Hepatocyte (in vitro differentiated cells): ENCODE measurements around the gene SLC25A44. TPM values are rescaled to one million over a fixed set of nuclear protein-coding genes. Genes with fewer than 3 reads are reported as not detected.

Experiments
- DNase-seq: peaks from one replicate; pipeline ENCODE4 v3.0.0-alpha.2; 2016; ENCODE audit warnings: low spot score
- H2AFZ ChIP-seq: fragments of 200-600 bp; sonication (generic); 2 replicates; pipeline ENCODE4 v1.6.0; 2016; ENCODE audit warnings: antibody characterized with exemption, mild to moderate bottlenecking
- H3K27ac ChIP-seq: fragments of 200-600 bp; sonication (generic); 2 replicates; pipeline ENCODE4 v1.5.1; 2016; ENCODE audit warnings: mild to moderate bottlenecking
- H3K27me3 ChIP-seq: fragments of 200-600 bp; sonication (generic); 2 replicates; pipeline ENCODE4 v1.6.1; 2016
- H3K36me3 ChIP-seq: fragments of 200-600 bp; sonication (generic); replicated peaks from 2 replicates; pipeline ENCODE4 v1.5.1; 2016; ENCODE audit warnings: low read depth; ENCODE audit not compliant: insufficient read depth
- H3K4me1 ChIP-seq: fragments of 200-600 bp; sonication (generic); 2 replicates; pipeline ENCODE4 v1.5.1; 2016; ENCODE audit warnings: mild to moderate bottlenecking, moderate library complexity; ENCODE audit not compliant: insufficient read depth
- H3K4me2 ChIP-seq: fragments of 200-600 bp; sonication (generic); 2 replicates; pipeline ENCODE4 v1.6.0; 2016
- H3K4me3 ChIP-seq: fragments of 200-600 bp; sonication (generic); 2 replicates; pipeline ENCODE4 v1.5.1; 2016; ENCODE audit warnings: mild to moderate bottlenecking
- H3K79me2 ChIP-seq: fragments of 200-600 bp; sonication (generic); 2 replicates; pipeline ENCODE4 v1.6.0; 2017; ENCODE audit warnings: mild to moderate bottlenecking
- H3K9me2 ChIP-seq: fragments of 200-600 bp; sonication (generic); replicated peaks from 2 replicates; pipeline ENCODE4 v1.6.0; 2017; ENCODE audit warnings: mild to moderate bottlenecking; ENCODE audit not compliant: insufficient read depth
- H3K9me3 ChIP-seq: fragments of 200-600 bp; sonication (generic); 2 replicates; pipeline ENCODE4 v1.5.1; 2016; ENCODE audit warnings: low read depth, mild to moderate bottlenecking
- H4K20me1 ChIP-seq: fragments of 200-600 bp; sonication (generic); 2 replicates; pipeline ENCODE4 v1.6.0; 2016; ENCODE audit warnings: mild to moderate bottlenecking; ENCODE audit not compliant: insufficient read depth, poor library complexity, severe bottlenecking
- EZH2 ChIP-seq: fragments of 200-600 bp; sonication (generic); IDR thresholded peaks from 2 replicates; pipeline ENCODE4 v1.6.1; 2016; ENCODE audit warnings: antibody characterized with exemption, mild to moderate bottlenecking, borderline replicate concordance
- EZH2phosphoT487 ChIP-seq: fragments of 200-600 bp; sonication (generic); IDR thresholded peaks from one replicate; pipeline ENCODE4 v1.6.1; 2018; ENCODE audit warnings: antibody characterized with exemption, mild to moderate bottlenecking, low read depth, moderate library complexity; ENCODE audit not compliant: unreplicated experiment, severe bottlenecking
- WGBS: methylation state at CpG from one replicate; pipeline ENCODE4 v1.1.6; 2016; ENCODE audit warnings: low lambda C conversion rate; ENCODE audit errors: missing lambda C conversion rate; 5-methylcytosine and 5-hydroxymethylcytosine counted together
- polyA plus RNA-seq: library from polyadenylated mRNA; unstranded; fragments of >200 nt; fragmentation: Nextera tagmentation; extraction: Ambion mirVana; gene quantifications from 2 replicates; pipeline ENCODE4 v1.2.1, GENCODE V29; 2016
- total RNA-seq: library from RNA; depleted of rRNA; stranded (reverse); fragments of >200 nt; gene quantifications from 2 replicates; pipeline ENCODE4 v1.2.3, GENCODE V29; 2014
- TF ChIP-seq, protein P1 (sequence below): fragments of 200-600 bp; sonication (generic); IDR thresholded peaks from 2 replicates; pipeline ENCODE4 v1.5.1; 2016; ENCODE audit warnings: antibody characterized with exemption, mild to moderate bottlenecking; ENCODE audit not compliant: poor library complexity

The SLC25A44 gene
- total and polyA plus RNA-seq, 2 experiments from 2014 or later: 16.9 to 19.3 TPM

DNA sequence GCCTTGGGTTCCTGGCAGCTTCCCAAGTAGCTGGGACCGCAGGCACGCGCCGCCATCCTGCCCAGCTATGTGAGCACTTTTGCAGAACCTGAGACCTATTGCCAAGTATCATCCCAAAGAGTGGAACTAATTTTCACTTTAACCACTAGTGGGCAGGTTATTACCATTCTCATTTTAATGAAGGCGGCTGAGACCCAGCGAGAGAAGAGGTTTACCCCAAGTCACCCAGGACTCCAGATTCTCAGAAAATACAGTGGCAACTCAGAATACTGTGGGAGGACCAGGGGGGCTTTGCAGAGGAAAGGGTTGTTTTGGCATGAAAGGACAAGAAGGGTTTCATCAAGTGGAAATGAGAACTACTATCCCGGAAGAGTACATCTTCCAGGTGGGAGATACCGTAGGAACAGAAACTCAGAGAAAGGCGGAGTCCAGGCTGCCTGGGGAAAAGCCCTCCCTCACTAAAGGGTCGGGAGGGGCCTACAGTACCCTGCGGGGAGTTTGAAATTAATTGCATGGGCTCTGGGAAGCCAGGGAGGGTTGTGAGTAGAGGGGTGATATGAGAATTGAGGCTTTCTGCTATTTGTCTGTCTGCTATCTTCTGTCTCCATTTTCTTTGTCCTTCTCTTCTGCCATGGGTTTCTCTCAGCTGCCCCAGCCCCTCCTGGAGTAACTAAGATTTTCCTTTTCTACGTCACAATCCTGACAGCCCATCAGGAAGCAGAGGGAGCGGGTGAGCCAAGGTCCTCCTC, 47.7 kb upstream of the SLC25A44 start:
- no peaks in the 10 kb centered on the region for H3K27me3 ChIP-seq
- H3K36me3 ChIP-seq: no peaks in the 10 kb centered on the region
- H3K4me1 ChIP-seq: peaks cover 13% of the 10 kb centered on the region
- H3K9me3 ChIP-seq: no peaks in the 10 kb centered on the region
- peak; percentile 84 for DNase-seq
- WGBS: 20% methylated on average over 13 of the region's 13 CpGs
- H3K27ac ChIP-seq: peak overlapping the region; percentile 36
- H3K4me2 ChIP-seq: peak overlapping the region; percentile 70
- H4K20me1 ChIP-seq: no peaks in the 10 kb centered on the region
- TF ChIP-seq EZH2: no peak
- TF ChIP-seq, protein P1, sequence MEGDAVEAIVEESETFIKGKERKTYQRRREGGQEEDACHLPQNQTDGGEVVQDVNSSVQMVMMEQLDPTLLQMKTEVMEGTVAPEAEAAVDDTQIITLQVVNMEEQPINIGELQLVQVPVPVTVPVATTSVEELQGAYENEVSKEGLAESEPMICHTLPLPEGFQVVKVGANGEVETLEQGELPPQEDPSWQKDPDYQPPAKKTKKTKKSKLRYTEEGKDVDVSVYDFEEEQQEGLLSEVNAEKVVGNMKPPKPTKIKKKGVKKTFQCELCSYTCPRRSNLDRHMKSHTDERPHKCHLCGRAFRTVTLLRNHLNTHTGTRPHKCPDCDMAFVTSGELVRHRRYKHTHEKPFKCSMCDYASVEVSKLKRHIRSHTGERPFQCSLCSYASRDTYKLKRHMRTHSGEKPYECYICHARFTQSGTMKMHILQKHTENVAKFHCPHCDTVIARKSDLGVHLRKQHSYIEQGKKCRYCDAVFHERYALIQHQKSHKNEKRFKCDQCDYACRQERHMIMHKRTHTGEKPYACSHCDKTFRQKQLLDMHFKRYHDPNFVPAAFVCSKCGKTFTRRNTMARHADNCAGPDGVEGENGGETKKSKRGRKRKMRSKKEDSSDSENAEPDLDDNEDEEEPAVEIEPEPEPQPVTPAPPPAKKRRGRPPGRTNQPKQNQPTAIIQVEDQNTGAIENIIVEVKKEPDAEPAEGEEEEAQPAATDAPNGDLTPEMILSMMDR: peak; percentile 76
- no peak overlapping the region for H3K4me3 ChIP-seq
- no peaks in the 10 kb centered on the region for H3K9me2 ChIP-seq
- peak overlapping the region; percentile 38 for H2AFZ ChIP-seq
- H3K79me2 ChIP-seq: no peaks in the 10 kb centered on the region

DNA sequence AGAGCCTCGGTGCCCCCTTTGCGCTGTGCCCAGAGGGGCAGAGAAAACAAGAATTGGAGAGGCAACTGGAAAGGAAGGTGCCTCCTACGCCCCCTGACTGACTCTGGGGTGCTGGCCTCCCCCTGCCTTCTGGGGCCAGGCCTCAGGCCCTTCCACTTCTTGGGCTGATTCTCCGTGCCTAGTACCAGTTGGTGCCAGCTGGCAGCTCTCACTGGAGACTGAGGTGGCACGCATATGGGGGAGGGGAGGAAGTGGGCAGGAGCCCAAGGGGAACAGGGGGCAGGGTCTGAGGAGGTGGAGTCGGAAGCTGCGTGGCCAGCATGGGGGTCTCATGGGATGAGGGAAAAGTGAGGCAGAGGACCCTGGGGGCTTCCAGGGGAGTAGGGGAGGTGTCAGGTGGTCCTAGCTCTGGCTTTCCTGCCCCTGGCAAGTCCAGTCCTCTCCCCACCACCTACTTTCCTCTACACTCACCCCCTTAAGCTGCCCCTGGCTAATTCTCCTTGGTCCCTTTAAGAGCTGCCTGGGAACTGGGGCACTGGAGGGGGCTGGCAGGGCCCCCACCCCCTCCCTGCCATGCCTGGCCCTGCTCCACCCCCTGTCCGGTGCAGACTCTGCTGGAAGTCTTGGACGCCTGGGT, 47.0 kb upstream of the SLC25A44 start:
- no peaks in the 10 kb centered on the region for H3K27me3 ChIP-seq
- no peaks in the 10 kb centered on the region for H3K36me3 ChIP-seq
- H3K4me1 ChIP-seq: peaks cover 13% of the 10 kb centered on the region
- peak overlapping the region; percentile 38 for H2AFZ ChIP-seq
- DNase-seq: no peak
- H3K27ac ChIP-seq: peak overlapping the region; percentile 36
- TF ChIP-seq EZH2 (no peak), EZH2phosphoT487 (no peak)
- TF ChIP-seq, protein P1: no peak
- peak overlapping the region; percentile 70 for H3K4me2 ChIP-seq
- no peaks in the 10 kb centered on the region for H3K9me3 ChIP-seq
- H3K9me2 ChIP-seq: no peaks in the 10 kb centered on the region
- H3K79me2 ChIP-seq: no peaks in the 10 kb centered on the region
- WGBS: 61% methylated on average over 9 of the region's 9 CpGs
- no peak overlapping the region for H3K4me3 ChIP-seq
- no peaks in the 10 kb centered on the region for H4K20me1 ChIP-seq

DNA sequence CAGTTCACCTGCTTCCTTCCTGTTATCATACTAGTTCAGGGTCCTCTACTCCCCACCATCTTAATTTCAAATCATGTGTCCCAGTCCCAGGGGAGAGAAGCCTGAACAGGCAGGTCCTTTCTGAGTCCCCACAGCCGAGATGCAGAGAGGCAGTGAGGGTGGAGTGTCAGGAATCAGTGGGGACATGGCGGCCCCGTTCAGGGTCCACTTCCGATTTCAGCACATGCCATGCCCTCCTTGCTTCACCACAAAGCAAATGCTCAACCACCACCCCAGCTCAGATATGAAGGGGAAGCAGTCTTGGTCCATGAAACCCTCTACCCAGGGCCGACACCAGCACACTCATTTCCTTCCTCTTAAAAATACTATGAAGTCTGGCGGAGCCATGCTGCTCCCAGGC, 45.7 kb upstream of the SLC25A44 start:
- Histone ChIP-seq H3K79me2 (no peaks in the 10 kb centered on the region), H3K9me2 (no peaks in the 10 kb centered on the region), H3K4me3 (no peak overlapping the region), H3K4me2 (no peak overlapping the region), H3K36me3 (no peaks in the 10 kb centered on the region), H4K20me1 (no peaks in the 10 kb centered on the region), H3K9me3 (no peaks in the 10 kb centered on the region), H3K27ac (no peak overlapping the region), H3K27me3 (no peaks in the 10 kb centered on the region), H3K4me1 (peaks cover 13% of the 10 kb centered on the region), H2AFZ (no peak overlapping the region)
- DNase-seq: no peak
- TF ChIP-seq, protein P1: no peak
- no peak for TF ChIP-seq EZH2phosphoT487
- TF ChIP-seq EZH2: no peak
- 89% methylated on average over 6 of the region's 6 CpGs for whole genome bisulfite sequencing
